NCI-H1436 (cell line): ENCODE measurements around the gene USP24.

Experiments used
- DNase-seq: peaks from one replicate; lab custom pipeline; 2025; lab: John Stamatoyannopoulos, UW

Gene USP24

GRCh38 chr1:55052221-55053142 lies 162.7 kb downstream of the USP24 start:
- DNase-seq, result no peak

GRCh38 chr1:55051621-55052020 lies 163.5 kb downstream of the USP24 start:
- DNase-seq, result no peak

GRCh38 chr1:55051169-55051568 lies 164.0 kb downstream of the USP24 start:
- no peak for DNase-seq

- DNase-seq, result no peak
These were observed 164.9 kb downstream of the USP24 start for GRCh38 chr1:55050283-55050682.

GRCh38 chr1:55049914-55050278 lies 165.3 kb downstream of the USP24 start:
- no peak for DNase-seq

- DNase-seq, result no peak
These were observed 165.8 kb downstream of the USP24 start for GRCh38 chr1:55049271-55049913.

- no peak for DNase-seq
These were observed 166.5 kb downstream of the USP24 start for GRCh38 chr1:55048453-55049270.

- DNase-seq, result no peak
These were observed 167.6 kb downstream of the USP24 start for GRCh38 chr1:55047611-55048010.

- no peak for DNase-seq
These were observed 168.3 kb downstream of the USP24 start for GRCh38 chr1:55046871-55047270.

- no peak for DNase-seq
These were observed 169.7 kb downstream of the USP24 start for GRCh38 chr1:55045430-55045829.

GRCh38 chr1:55044617-55045397 lies 170.4 kb downstream of the USP24 start:
- no peak for DNase-seq

GRCh38 chr1:55043726-55044125 lies 171.4 kb downstream of the USP24 start:
- DNase-seq, result no peak

- no peak for DNase-seq
These were observed 172.2 kb downstream of the USP24 start for GRCh38 chr1:55043011-55043410.

GRCh38 chr1:55041613-55042012 lies 173.6 kb downstream of the USP24 start:
- DNase-seq, result no peak

GRCh38 chr1:55040933-55041494 lies 174.2 kb downstream of the USP24 start:
- DNase-seq, result no peak

GRCh38 chr1:55040083-55040932 lies 174.9 kb downstream of the USP24 start:
- no peak for DNase-seq

- no peak for DNase-seq
These were observed 175.7 kb downstream of the USP24 start, which contains the start of gene PCSK9 for GRCh38 chr1:55039342-55040082. TSS of gene PCSK9 (plus strand) at chr1:55039548. CDS start at chr1:55039838, 290 bp downstream.

- no peak for DNase-seq
These were observed 176.2 kb downstream of the USP24 start for GRCh38 chr1:55038974-55039341.

- no peak for DNase-seq
These were observed 176.7 kb downstream of the USP24 start for GRCh38 chr1:55038552-55038838.
